Measurements from ENCODE around the gene ITIH5.

GRCh38 chr10:7596356-7596755 lies 70.4 kb downstream of the ITIH5 start:
- TF ChIP-seq CTCF (IDR thresholded peaks at IDR 0.05; ENCODE audit: insufficient read depth, low read depth, low read length) (no peak), EZH2 (IDR thresholded peaks at IDR 0.05; ENCODE audit: insufficient read depth, low read length) (no peak)
